ENCODE data around the gene DUSP2. TPM values are rescaled to one million over a fixed set of nuclear protein-coding genes. Genes with fewer than 3 reads are reported as not detected.

DUSP2 gene
- total RNA-seq, 6 experiments from 2014 or later: 10.1 to 17.9 (median 11.5) TPM

DNA sequence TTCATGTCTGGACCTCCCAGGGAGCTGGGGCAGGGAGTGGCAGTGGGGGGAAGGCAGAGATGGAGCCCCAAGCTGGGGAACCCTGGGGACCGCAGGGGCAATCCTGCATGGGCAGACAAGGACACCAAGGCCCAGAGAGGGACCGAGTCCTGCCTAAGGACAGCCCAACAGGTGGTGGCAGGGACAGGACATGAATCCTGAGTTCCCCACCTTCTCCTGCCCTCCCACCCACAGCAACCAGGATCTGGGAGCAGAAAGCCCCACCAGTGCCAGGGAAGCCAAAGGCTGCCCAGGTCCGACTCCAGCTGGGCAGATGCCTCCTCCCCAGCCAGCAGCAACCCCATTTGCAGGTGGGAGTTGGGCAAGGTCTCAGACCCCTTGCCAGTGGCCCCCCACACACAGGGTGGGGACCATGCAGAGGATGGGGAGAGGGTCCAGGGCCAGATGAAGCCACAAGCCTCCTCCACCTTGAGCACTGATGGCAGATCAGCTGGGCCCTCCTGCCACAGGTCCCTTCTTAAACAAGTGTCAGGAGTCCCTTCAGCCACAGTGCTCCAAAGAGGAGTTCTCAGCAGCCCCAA, 35.2 kb downstream of the DUSP2 start:
- no peak overlapping the region for H3K4me3 Mint-ChIP-seq
- H3K9me3 Mint-ChIP-seq: peaks cover 14% of the 10 kb centered on the region
- peaks cover 4% of the 10 kb centered on the region; the same call in 1 of the 2 replicates for H3K4me1 Mint-ChIP-seq (ENCODE audit: low read depth)
- H3K27me3 Mint-ChIP-seq (ENCODE audit: insufficient read depth): peaks cover 38% of the 10 kb centered on the region
- TF ChIP-seq, protein P1, sequence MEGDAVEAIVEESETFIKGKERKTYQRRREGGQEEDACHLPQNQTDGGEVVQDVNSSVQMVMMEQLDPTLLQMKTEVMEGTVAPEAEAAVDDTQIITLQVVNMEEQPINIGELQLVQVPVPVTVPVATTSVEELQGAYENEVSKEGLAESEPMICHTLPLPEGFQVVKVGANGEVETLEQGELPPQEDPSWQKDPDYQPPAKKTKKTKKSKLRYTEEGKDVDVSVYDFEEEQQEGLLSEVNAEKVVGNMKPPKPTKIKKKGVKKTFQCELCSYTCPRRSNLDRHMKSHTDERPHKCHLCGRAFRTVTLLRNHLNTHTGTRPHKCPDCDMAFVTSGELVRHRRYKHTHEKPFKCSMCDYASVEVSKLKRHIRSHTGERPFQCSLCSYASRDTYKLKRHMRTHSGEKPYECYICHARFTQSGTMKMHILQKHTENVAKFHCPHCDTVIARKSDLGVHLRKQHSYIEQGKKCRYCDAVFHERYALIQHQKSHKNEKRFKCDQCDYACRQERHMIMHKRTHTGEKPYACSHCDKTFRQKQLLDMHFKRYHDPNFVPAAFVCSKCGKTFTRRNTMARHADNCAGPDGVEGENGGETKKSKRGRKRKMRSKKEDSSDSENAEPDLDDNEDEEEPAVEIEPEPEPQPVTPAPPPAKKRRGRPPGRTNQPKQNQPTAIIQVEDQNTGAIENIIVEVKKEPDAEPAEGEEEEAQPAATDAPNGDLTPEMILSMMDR (IDR thresholded peaks at IDR 0.05): no peak
- no peak for DNase-seq
- no peak overlapping the region for H3K27ac Mint-ChIP-seq
- H3K36me3 Mint-ChIP-seq (ENCODE audit: low read depth): peaks cover 7% of the 10 kb centered on the region; the same call in 1 of the 2 replicates

DNA sequence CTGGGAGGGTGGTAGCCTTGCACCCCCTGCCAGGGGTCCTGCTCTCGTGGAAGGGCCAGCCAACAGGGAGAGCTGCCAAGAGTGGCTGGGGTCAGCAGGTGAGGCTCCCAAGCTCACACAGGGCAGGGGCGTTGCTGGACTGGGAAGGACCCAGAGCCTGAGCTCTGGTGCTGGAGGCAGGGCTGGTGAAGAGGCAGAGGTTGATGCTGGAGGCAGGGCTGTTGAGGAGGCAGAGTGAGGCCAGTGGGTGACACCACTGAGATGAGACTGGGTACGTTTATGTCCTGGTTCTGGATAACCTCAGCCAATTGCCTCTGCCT, 35.9 kb downstream of the DUSP2 start:
- TF ChIP-seq, protein P1 (IDR thresholded peaks at IDR 0.05): no peak
- Mint-ChIP-seq H3K27ac (no peak overlapping the region), H3K36me3 (ENCODE audit: low read depth) (peaks cover 10% of the 10 kb centered on the region; the same call in 1 of the 2 replicates), H3K9me3 (peaks cover 19% of the 10 kb centered on the region), H3K27me3 (ENCODE audit: insufficient read depth) (peaks cover 34% of the 10 kb centered on the region), H3K4me1 (ENCODE audit: low read depth) (peaks cover 4% of the 10 kb centered on the region; the same call in 1 of the 2 replicates), H3K4me3 (no peak overlapping the region)
- DNase-seq: no peak

DNA sequence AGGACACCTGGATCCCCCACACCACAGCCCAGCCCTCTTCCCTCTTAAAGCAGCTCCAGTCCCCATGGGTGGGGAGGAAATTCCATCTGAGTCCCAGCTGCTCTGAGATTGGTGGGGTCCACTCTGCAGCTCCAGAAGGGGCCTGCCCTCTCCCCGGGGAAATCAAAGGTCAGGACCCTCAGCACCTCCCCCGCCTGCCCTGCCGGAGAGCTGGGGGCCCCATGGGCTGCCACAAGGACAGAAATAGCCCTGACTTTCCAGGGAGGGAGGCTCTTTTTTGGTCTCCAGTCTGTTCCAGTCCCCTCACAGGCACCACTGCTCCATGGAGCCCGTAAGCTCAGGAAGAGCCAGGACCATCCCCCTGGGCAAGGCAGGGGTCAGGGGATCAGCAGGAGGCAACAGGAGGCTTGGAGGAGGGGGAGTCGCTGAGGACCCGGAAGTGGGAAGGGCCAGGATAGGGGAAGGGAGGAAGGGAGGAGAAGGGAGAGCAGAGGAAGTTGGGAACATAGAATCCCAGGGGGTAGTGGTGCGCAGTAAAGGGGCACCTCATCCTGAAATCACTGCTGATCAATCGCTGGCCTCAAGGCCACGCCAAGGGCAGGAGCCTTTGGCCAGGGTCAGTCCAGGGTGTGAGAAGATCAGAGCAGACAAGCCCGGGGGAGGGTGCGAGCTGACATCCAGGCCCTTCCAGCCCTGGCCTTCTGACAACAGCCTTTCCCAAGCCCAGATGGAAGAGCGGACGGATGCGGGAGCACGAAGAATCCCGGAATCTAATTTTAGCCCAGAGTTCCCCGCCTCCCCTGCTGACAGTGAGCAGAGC, 36.5 kb downstream of the DUSP2 start:
- Mint-ChIP-seq H3K4me1 (ENCODE audit: low read depth) (peaks cover 4% of the 10 kb centered on the region; the same call in 1 of the 2 replicates), H3K27me3 (ENCODE audit: insufficient read depth) (peaks cover 33% of the 10 kb centered on the region), H3K36me3 (ENCODE audit: low read depth) (peaks cover 10% of the 10 kb centered on the region; the same call in 1 of the 2 replicates), H3K4me3 (no peak overlapping the region), H3K9me3 (peaks cover 19% of the 10 kb centered on the region), H3K27ac (no peak overlapping the region)
- DNase-seq: no peak
- TF ChIP-seq, protein P1 (IDR thresholded peaks at IDR 0.05): no peak

DNA sequence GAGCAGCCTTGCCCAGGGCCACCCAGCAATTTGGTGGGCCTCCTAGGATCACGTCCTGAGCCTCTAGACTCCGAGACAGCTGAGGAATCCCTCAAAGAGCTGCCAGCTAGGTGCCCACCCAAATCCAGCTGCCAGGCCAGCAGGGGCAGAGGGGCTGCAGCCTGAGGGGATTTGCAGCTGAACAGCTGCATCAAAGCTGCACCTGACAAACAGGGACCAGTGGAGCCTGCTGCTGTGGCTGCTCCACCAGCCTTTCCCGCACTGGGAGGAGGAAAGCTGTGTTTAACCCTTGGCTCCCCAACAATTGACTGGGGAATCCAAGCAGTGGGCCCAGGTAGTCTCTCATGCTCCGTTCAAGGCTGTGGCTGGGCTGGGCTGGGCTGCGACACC, 37.1 kb downstream of the DUSP2 start:
- no peak for DNase-seq
- Mint-ChIP-seq H3K4me1 (ENCODE audit: low read depth) (peaks cover 4% of the 10 kb centered on the region; the same call in 1 of the 2 replicates), H3K4me3 (no peak overlapping the region), H3K27me3 (ENCODE audit: insufficient read depth) (peaks cover 30% of the 10 kb centered on the region), H3K9me3 (peaks cover 19% of the 10 kb centered on the region), H3K36me3 (ENCODE audit: low read depth) (peaks cover 10% of the 10 kb centered on the region; the same call in 1 of the 2 replicates), H3K27ac (no peak overlapping the region)
- TF ChIP-seq, protein P1 (IDR thresholded peaks at IDR 0.05): no peak

DNA sequence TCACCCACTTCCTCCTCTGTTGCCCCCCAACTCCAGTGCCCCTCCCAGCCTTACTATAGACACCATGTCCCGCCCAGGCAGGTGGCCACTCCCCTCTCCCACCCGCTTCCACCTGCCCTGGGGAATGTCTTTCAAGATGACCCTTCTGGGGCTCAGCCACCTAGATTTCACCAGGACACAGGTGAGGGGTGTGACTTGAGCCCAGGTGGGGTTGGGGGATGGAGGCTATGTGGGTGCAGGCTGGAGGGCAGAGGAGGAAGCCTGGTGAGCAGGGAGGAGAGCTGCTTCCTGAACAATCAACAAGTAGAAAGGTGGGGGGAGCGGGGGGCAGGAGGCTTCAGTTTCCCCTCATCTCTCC, 37.6 kb downstream of the DUSP2 start:
- Mint-ChIP-seq H3K4me3 (no peak overlapping the region), H3K27me3 (ENCODE audit: insufficient read depth) (peaks cover 30% of the 10 kb centered on the region), H3K27ac (no peak overlapping the region), H3K9me3 (peaks cover 19% of the 10 kb centered on the region), H3K4me1 (ENCODE audit: low read depth) (peaks cover 4% of the 10 kb centered on the region; the same call in 1 of the 2 replicates), H3K36me3 (ENCODE audit: low read depth) (peaks cover 10% of the 10 kb centered on the region; the same call in 1 of the 2 replicates)
- DNase-seq: no peak
- TF ChIP-seq, protein P1 (IDR thresholded peaks at IDR 0.05): no peak
